ENCODE results near the gene SCAMP3.

DNA sequence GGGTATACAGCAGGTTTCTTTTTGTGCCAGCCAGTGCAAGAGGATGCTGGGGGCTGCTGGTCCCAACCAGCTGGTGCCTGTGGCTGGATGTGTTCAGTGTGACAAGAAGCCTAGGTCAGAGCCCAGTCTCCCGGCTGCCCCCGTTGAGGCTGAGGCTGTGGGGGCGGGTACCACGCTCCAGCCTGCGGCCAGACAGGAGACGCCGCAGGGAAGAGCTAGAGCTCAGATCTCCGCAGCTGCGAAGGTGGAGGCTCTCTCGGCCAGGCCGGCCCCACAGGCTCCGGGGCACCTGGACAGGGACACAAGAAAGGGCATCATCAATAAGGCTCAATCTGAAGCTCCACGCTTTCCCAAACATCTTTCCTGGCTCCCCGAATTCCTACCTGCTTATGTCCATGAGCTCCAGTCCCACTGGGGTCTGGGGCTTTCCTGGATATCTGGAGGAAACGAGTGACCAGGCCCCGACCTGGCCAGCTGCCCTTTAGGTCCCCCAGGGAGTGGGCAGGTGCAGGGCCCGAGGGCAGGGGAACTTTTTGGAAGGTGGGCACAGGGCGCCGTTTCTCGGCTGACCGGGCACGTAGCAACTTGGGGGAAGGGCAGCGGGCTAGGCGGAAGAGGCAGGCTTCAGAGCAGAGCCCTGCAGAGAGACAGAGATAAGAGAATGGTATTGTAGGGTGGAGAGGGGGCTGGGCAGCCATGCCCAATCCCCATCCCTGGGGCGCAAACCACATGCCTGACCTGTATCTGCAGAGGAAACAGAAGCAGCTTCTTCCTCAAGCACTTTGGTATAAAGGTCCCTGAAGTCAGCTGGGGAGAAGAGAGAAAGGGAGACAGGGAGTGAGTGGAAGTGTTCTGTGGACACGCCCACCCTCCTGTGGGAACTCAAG, 14.2 kb downstream of the SCAMP3 start:
- TF ChIP-seq CTCF (IDR thresholded peaks at IDR 0.05) (no peak), POLR2A (IDR thresholded peaks at IDR 0.05) (no peak)

All from body of pancreas (tissue), 4 donors.